Measurements from ENCODE around the gene C6orf120. TPM values are rescaled to one million over a fixed set of nuclear protein-coding genes. Genes with fewer than 3 reads are reported as not detected.
A peak's percentile ranks its signal among the peaks of the same experiment; 100 is the strongest.

Gene C6orf120
- total RNA-seq, 4 donors from 2014 or later, result 14.8 to 29.0 (median 21.7) TPM

DNA sequence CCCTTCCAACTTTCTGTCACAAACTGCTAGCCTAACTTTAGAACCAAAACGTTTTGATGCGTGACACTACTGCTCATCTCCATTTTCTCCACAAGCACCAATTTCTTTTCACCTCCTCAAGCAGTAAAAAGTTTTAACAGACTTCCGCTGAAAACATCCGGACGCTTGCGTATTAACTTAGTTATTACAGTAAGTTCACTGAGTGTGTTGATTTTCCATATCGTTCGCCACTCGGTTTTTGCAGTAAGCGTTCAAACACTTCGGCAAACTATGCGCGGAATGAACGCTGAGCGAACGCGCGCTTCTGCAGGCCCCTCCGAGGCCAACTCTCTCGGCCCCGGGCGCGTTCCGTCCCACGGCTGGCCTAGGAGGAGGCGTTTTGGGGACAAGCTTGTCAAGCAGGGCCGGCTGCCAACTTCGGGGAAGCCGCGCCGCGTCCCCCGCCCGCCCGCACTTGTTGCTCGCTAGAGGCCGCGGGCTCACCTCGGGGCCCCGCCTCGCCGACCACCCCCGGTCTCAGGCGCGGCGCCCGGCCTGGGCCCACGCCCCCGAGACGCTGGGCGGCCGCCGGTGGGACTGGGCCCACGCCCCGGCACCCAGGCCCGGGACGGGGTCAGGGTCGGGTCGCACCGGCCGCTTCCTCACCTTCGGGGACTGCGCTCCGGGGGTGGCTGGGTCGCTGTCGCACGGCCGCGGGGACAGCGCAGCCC lies 21.4 kb downstream of the C6orf120 start:
- Histone ChIP-seq H3K27ac (peak overlapping the region; percentile 92 to 99 (median 95)), H3K36me3 (peaks cover 0 to 3% (median 0%) of the 10 kb centered on the region in 3 donors), H3K27me3 (no peaks in the 10 kb centered on the region), H3K4me1 (peaks cover 8 to 49% (median 11%) of the 10 kb centered on the region in 3 donors), H3K9me3 (no peaks in the 10 kb centered on the region), H3K4me3 (peak overlapping the region; percentile 78 to 95 (median 82))
- WGBS, 2 donors, result 0% methylated on average over 6 to 21 of the region's 70 CpGs
- TF ChIP-seq POLR2A (IDR thresholded peaks at IDR 0.05), result peak in 2 of 4 donors; percentile 6 to 15
- TF ChIP-seq, protein P1, sequence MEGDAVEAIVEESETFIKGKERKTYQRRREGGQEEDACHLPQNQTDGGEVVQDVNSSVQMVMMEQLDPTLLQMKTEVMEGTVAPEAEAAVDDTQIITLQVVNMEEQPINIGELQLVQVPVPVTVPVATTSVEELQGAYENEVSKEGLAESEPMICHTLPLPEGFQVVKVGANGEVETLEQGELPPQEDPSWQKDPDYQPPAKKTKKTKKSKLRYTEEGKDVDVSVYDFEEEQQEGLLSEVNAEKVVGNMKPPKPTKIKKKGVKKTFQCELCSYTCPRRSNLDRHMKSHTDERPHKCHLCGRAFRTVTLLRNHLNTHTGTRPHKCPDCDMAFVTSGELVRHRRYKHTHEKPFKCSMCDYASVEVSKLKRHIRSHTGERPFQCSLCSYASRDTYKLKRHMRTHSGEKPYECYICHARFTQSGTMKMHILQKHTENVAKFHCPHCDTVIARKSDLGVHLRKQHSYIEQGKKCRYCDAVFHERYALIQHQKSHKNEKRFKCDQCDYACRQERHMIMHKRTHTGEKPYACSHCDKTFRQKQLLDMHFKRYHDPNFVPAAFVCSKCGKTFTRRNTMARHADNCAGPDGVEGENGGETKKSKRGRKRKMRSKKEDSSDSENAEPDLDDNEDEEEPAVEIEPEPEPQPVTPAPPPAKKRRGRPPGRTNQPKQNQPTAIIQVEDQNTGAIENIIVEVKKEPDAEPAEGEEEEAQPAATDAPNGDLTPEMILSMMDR (IDR thresholded peaks at IDR 0.05), result peak in 1 of 6 experiments; percentile 6
- no peak for DNase-seq
- intact Hi-C loops (cut with DNase I), result no loop called here

DNA sequence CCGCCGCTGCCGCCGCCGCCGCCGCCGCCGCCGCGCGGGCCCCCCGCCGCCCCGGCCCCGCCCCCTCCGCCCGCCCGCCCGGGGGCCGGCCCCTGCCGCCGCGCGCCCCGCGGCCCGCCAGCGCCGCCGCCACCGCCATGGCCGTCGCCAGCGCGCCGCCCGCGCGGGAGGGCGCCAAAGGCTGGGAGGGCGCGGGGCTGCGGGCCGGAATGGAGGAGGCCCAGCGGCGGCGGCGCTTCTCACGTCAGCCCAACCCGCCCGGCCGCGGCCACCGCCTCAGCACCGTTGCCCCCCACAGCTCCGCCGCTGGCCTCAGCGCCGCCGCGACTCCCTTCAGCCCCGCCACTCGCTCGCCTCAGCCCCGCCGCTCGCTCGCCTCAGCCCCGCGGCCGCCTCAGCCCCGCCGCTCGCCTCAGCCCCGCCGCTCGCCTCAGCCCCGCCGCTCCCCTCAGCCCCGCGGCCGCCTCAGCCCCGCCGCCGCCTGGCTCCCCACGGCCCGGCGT lies 22.1 kb downstream of the C6orf120 start:
- DNase-seq, result no peak
- 40% methylated on average over 1 of the region's 89 CpGs; no CpG with 5 or more reads in 1 of the 2 donors for WGBS, 2 donors

DNA sequence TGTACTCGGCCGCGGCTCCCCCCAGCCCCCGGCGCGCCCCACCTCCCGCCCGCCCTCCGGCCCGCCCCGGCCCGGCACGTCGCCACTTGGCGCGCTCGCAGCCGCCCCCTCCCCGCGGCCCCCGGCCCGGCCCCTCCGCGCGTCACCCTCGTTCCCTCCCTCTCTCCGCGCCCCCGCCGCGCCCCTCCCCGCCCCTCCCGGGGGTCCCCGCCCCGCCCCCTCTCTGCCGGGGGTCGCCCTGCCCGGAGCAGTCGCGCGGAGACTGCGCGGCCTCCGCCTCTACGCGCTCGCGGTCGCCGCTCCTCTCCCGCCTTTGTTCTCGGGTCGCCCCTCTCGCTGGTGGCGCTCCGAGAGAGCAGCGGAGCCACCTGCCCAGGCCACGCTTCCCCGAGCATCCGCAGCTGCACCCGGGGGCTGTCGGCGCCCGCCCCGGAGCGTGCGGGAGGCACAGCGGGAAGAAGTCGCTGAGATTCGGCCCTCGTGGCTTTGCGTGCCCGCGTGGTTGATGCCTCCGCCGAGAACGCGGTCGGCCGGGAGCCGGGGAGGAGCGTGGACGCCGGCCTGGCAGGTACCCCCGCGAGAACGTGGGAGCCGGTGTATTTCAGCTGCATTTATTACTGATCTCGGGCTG lies 22.7 kb downstream of the C6orf120 start, which contains the start of gene PHF10:
TSS of gene PHF10 (minus strand) at position 7 of the 631 bp plus-strand sequence. CDS start 569 bp downstream, outside the sequence.
- no peak for TF ChIP-seq POLR2A (IDR thresholded peaks at IDR 0.05)
- TF ChIP-seq, protein P1 (IDR thresholded peaks at IDR 0.05), result no peak
- DNase-seq, result no peak
- no CpG with 5 or more reads among the region's 89 CpGs for WGBS, 2 donors
- Histone ChIP-seq H3K27me3 (no peaks in the 10 kb centered on the region), H3K27ac (peak within 1 kb of the TSS; percentile 93 to 99 (median 96)), H3K4me3 (peak within 1 kb of the TSS; percentile 78 to 95 (median 82)), H3K9me3 (no peaks in the 10 kb centered on the region), H3K4me1 (peaks cover 8 to 45% (median 11%) of the 10 kb centered on the region in 3 donors), H3K36me3 (no peaks in the 10 kb centered on the region)
- intact Hi-C loops (cut with DNase I), result no loop called here

More for the DNA sequence above, 22.1 kb downstream of the C6orf120 start:
- Histone ChIP-seq H3K36me3 (no peaks in the 10 kb centered on the region), H3K27ac (peak overlapping the region; percentile 93 to 99 (median 96)), H3K27me3 (no peaks in the 10 kb centered on the region), H3K9me3 (no peaks in the 10 kb centered on the region), H3K4me3 (peak overlapping the region; percentile 72 to 95 (median 78)), H3K4me1 (peaks cover 8 to 45% (median 11%) of the 10 kb centered on the region in 3 donors)
- intact Hi-C loops (cut with DNase I), result no loop called here
- TF ChIP-seq, protein P1 (IDR thresholded peaks at IDR 0.05), result no peak
- peak in 1 of 4 donors; percentile 11 for TF ChIP-seq POLR2A (IDR thresholded peaks at IDR 0.05)

DNA sequence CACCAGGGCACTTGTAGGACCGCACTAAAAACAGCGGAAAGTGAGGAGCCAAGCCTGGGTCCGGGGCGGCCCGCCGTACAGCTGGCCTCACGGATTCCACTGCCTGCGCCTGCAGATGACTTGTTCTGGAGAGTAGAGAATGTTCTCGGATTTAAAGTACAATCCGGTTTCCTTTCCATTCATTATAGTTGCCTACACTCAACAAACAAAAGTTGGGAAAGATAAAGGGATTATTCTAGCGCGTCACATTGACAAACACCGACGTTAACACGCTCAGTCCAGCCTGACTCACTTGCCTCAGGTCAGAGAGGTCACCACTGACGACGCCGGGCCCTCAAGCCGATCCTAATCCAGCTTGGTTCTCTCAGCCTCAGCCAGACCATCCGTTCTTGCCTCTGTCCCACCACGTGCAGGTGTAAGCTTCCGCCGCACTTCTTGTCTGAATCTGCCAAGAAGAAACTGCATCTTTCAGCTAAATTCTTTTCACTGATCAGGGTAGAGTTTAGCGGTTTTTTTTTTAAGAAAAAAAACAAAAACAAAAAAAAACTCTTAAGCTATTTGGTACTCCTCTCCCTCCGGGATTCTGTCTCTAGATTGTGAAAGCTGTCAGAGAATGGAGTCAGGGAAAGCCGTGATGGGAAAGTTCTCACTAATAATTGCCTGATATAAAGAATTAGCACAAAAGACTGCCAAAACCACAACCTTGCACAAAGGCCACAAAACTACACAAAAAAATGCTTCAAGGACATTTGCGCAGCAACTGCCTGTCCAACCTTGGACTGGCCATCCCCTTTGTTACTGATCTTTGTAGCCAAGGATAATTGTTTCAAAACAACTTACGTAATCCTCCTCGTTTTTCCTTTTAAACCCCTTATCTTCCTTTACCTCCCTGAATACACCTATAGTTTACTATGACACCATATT lies 23.5 kb downstream of the C6orf120 start:
- intact Hi-C loops (cut with DNase I), result no loop called here
- 22 to 34% methylated on average over 20 to 29 of the region's 29 CpGs for whole genome bisulfite sequencing, 2 donors
- H3K27me3 ChIP-seq, result no peaks in the 10 kb centered on the region

More for the DNA sequence above, 23.5 kb downstream of the C6orf120 start:
- H3K9me3 ChIP-seq, result no peaks in the 10 kb centered on the region
- H3K4me3 ChIP-seq, result peak overlapping the region; percentile 72 to 95 (median 78)
- DNase-seq, result no peak
- H3K4me1 ChIP-seq, result peaks cover 8 to 39% (median 11%) of the 10 kb centered on the region in 3 donors
- no peaks in the 10 kb centered on the region for H3K36me3 ChIP-seq
- H3K27ac ChIP-seq, result peak overlapping the region; percentile 93 to 99 (median 96)
- peak in 2 of 4 donors; percentile 38 to 45 for TF ChIP-seq POLR2A (IDR thresholded peaks at IDR 0.05)
- TF ChIP-seq, protein P1 (IDR thresholded peaks at IDR 0.05), result no peak
